Measurements from ENCODE around the gene MYB. TPM values are rescaled to one million over a fixed set of nuclear protein-coding genes. Genes with fewer than 3 reads are reported as not detected.

Gene MYB
- total RNA-seq, 4 donors from 2014 or later = 0.18 to 4.0 (median 0.59) TPM; not detected in 1

DNA sequence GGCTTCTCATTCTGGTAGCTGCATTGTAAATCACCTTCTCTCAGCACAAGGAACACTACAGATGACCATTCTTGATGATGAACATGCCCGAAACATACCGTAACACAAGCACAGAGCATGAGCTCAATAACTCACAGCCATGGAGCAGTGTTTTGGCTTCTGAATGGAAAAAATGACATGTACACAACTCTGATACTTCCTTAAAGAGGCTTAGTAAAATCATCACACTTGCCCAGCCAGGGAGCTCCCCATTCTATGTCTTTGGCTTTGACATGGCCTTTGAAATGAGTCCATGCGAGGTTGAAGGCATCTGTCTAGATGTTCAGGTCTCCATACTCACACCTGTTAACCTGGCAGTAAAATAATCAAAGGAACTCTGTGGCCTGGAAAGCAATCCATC lies 87.6 kb downstream of the MYB start:
- Histone ChIP-seq H3K9me3 (no peaks in the 10 kb centered on the region), H3K4me3 (no peak overlapping the region), H3K4me1 (no peaks in the 10 kb centered on the region), H3K27ac (no peak overlapping the region), H3K27me3 (no peaks in the 10 kb centered on the region), H3K36me3 (no peaks in the 10 kb centered on the region)
- intact Hi-C loops (cut with DNase I; ENCODE audit: low total_unique reads) = no loop called here
- no peak for DNase-seq
- no peak for TF ChIP-seq POLR2A (IDR thresholded peaks at IDR 0.05)
- TF ChIP-seq, protein P1, sequence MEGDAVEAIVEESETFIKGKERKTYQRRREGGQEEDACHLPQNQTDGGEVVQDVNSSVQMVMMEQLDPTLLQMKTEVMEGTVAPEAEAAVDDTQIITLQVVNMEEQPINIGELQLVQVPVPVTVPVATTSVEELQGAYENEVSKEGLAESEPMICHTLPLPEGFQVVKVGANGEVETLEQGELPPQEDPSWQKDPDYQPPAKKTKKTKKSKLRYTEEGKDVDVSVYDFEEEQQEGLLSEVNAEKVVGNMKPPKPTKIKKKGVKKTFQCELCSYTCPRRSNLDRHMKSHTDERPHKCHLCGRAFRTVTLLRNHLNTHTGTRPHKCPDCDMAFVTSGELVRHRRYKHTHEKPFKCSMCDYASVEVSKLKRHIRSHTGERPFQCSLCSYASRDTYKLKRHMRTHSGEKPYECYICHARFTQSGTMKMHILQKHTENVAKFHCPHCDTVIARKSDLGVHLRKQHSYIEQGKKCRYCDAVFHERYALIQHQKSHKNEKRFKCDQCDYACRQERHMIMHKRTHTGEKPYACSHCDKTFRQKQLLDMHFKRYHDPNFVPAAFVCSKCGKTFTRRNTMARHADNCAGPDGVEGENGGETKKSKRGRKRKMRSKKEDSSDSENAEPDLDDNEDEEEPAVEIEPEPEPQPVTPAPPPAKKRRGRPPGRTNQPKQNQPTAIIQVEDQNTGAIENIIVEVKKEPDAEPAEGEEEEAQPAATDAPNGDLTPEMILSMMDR (IDR thresholded peaks at IDR 0.05) = no peak

Small RNA genes lying within 50 kb of the gene (microRNA-seq; reads per million reads assigned to microRNA genes)
- gene MIR548A2 (ENCODE audit: borderline microRNAs expressed, borderline replicate concordance) = not detected

Small RNA genes lying within 50 kb of the gene (small RNA-seq; reads per million reads assigned to genes)
- not detected for gene MIR548A2

Other genes starting within 250 kb of the MYB start
- gene ALDH8A1, start 231.2 kb upstream of the MYB start, total RNA-seq = 1 to 10 TPM in 1 of 4 donors, under 1 TPM in 1, not detected in 2; 0.55 to 1.4 TPM
- gene HBS1L, start 126.5 kb upstream of the MYB start, total RNA-seq = 100 to 1,000 TPM in 1 of 4 donors, 10 to 100 TPM in 3; 23.8 to 116 (median 69.2) TPM

Data from uterus (tissue), 4 donors.